GM19438 (cell line): ENCODE measurements around the gene ZIC1.

Experiments used
- ATAC-seq: cut with Tn5 transposase; IDR thresholded peaks from one replicate; pipeline ENCODE4 v1.9.1; 2021; ENCODE audit warnings: low read depth; ENCODE audit not compliant: unreplicated experiment

Gene ZIC1

GRCh38 chr3:147394884-147395225 lies 14.3 kb upstream of the ZIC1 start:
- no peak for ATAC-seq

DNA sequence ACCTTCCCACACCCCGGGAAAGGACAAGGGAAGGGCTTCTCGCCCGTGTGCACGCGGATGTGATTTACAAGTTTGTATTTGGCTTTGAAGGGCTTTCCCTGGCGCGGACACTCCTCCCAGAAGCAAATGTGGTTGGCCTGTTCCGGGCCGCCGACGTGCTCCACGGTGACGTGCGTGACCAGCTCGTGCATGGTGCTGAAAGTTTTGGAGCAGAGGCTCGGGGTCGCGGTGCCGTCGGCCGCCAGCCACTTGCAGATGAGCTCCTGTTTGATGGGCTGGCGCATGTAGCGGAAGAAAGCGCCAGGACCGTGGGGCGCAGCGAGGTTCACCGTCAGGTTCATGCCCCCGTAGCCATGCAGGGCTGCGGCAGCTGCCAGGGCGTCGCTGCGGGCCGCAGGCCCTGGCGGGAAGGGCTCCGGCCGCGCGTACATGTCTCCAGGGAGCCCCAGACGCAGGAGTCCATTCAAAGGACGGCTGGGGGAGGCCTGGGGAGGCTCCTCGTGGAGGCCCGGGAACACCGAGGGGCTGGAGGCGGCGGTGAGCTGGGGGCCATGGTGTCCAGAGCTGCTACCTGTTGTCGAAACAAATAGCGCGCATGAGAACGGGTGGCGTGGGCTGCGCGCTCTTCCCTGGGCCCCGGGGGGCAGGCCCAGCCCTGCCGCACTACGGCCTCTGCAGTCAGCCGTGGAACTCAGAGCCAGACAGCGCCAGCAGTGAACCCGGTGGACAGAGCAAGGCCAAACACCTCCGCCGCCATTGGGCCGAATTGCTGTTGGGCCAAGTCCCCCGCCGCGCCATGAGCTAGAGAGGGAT lies 13.1 kb upstream of the ZIC1 start:
- ATAC-seq = no peak

GRCh38 chr3:147396712-147397046 lies 12.5 kb upstream of the ZIC1 start:
- no peak for ATAC-seq

DNA sequence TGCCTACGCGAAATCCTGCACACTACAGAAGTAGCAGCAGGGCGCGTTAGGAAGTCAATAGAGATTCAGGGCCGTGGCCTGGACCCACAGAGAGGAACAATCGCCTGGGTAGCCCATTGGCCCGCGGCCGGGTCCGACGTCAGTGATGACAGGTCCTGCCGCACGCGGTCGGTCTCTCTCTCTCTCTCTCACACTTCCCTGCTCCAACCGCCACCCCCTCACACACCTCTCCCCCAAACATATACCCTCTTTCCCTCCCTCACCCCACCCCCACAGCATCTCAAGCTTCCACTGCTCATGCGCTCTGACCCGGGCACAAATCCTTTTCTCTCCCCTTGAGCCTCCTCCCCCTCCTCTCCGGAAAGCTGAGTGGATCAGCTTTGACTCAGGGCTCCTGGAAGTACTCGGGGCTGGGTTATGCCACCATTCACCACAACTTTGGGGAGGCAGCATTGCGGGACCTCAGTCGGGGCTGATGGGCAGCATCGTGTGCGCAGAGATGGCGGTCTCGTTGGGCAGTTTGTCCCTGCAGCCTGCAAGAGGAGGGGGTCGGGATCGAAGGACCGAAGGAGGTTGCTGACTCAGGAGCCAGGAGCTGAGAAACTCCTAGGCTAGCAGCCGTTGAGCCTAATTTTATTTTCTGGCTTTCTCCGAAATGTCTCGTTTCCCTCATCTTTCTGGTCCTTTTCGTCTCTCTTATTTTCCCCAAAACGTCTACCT lies 11.8 kb upstream of the ZIC1 start:
- ATAC-seq = no peak

DNA sequence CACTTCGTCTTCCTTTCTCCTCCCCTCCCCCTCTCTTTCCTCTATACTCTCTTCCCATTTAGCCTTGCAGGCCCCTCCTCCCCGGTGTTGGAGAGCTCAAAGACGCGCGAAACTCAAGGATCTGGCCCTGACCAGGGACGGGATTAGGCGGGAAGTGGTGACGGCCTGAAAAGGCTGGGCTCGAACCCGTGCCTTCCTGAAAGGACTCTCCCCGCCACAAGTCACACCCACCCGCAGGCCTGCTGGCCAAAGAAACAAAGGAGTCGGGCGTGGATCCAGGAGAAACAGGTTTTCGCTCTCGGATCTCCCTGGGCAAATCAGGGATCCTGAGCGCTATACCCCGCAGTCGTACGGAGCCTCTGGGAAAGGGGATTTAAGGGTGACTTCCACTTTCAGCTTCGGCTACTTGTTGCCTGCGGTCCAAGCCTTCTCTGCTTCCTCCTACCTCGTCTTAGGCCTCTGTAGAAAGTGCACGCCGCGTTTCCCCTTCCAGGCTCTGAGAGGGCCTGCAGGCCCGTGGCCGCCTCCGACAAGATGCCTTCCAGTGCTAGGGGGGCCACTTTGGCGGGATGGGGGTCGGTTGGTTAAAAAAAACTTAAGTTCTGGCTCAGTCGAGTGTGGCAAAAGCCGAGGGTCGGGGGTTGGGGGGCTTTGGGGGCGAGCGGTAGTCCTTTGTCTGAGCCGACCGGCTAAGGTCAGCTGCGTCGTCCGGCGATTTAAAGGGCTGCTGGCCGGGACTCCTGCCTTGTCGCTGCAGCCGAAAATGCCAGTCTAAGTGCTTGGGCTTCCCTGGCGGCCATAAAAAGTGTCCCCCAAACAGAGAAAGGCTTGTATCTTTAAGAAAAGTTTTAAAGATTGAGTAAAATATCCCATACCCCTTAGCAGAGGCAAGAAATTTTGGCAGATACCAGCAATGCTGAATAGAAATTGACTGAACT lies 11.0 kb upstream of the ZIC1 start:
- no peak for ATAC-seq

- ATAC-seq = no peak
Observed at GRCh38 chr3:147398813-147399534, 10.2 kb upstream of the ZIC1 start.

DNA sequence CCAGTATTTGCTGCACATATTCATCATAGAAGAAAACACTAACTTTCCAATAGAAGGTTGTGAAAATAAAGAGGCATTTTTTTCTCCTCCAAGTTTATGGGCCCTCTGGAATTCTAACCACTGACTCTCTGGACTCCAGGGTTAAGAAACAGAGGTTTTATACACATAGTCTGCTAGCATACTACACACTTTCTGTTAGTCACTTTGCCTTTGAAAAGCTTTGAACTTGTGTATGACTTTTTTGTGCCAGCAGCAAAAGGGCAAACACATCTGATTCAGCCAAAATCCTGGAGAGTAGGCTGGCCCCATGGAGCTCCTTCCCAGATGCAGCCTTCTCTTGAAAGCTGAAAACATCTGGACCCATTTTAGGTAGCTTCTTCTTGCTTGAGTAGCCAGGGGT lies 9.1 kb upstream of the ZIC1 start:
- no peak for ATAC-seq

DNA sequence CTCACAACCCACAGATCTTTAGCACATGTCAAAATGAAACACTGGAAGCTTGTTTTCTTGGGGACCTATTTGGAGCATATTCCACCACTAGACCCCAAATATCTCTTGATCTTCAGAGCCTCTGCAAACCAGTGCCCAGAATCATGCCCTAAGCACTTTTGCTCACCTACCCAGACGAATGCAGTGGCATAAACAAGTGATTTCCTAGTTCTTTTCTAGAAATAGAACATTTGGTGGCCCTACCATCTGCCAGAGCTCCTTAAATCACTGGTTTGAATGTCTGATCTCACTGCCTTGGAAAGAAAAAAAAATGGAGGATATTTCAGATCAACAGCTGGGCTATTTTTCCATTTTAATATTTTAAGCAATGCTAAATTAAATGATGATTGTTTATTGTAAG lies 8.2 kb upstream of the ZIC1 start:
- ATAC-seq = no peak

GRCh38 chr3:147401421-147401820 lies 7.7 kb upstream of the ZIC1 start:
- ATAC-seq = no peak

DNA sequence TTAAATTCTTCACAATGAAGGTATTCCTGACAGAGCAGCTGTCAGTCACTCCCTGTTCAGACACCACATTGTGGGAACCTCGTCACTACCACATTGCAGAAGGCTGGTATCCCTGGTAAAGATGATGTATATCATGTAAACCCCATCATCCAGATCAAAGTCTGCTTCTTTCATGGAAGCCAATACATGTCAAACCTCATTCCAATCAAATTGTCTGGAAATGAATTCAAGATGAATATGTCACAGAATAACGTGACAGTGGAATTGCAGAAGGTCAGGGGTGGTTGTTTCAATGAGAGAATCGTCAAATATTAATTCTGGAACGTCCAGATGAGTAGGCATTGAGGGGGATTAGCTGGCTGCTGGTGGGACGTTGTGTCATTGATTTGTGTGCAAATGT lies 7.0 kb upstream of the ZIC1 start:
- no peak for ATAC-seq

- ATAC-seq = no peak
Observed at GRCh38 chr3:147403511-147403910, 5.7 kb upstream of the ZIC1 start.

GRCh38 chr3:147404000-147404799 lies 5.0 kb upstream of the ZIC1 start:
- no peak for ATAC-seq

GRCh38 chr3:147404800-147405230 lies 4.3 kb upstream of the ZIC1 start:
- no peak for ATAC-seq

- no peak for ATAC-seq
Observed at GRCh38 chr3:147405231-147406027, 3.7 kb upstream of the ZIC1 start.

DNA sequence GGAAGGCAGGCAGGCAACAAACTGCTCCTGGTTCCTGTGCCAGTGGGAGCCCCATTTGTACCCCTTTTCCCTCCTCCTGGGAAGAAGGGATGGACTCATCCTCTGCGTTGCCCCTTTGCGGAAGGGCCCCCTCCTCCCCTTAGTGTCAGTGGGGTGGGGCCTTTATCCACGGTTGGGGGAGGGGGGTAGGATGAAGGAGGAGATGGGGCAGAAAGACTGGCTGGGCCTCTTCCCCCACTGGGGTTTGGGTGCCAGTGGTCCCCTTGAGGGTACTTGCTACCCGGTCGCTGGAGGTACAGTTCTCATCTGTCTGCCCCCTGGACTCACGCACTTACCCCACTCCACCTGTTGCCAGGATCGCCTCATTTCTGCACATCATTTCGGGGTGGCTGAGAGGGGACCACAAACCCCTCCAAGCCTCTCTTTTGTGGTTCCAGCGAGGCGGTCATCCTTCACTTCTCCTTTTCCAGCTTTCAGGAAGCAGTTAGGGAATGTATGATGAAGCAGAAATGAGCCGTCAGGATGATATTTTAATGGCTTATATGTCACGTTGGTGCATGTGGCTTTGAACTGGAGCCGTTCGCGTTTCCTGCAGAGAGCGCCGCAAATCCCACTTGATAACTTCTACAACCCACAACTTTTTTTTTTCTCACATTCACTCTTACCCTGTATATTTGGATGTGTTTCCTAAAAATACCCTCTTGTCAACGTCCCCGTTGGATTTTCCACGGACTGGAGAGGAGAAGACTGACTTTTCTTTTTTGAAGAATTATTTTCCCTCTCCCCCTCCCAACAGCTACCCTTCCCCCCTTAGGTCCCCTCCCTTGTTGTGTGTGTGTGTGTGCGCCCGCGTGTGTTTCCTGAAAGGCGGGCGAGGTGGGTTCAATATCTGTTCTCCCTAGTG lies 2.9 kb upstream of the ZIC1 start, which contains the start of gene ZIC4:
ZIC4 (minus strand) TSS at position 516 of the 904 bp plus-strand sequence. CDS start 3,746 bp downstream, outside the sequence.
- no peak for ATAC-seq

GRCh38 chr3:147407114-147407497 lies 2.1 kb upstream of the ZIC1 start:
- ATAC-seq = no peak

- no peak for ATAC-seq
Observed at GRCh38 chr3:147407498-147408187, 1.5 kb upstream of the ZIC1 start.
